ENCODE data around the gene MRTO4. TPM values are rescaled to one million over a fixed set of nuclear protein-coding genes. Genes with fewer than 3 reads are reported as not detected.
A peak's percentile ranks its signal among the peaks of the same experiment; 100 is the strongest.

MRTO4 gene
- polyA plus RNA-seq, 1 of the 3 experiments (the other 2 are of a cell fraction), result 48.4 TPM

DNA sequence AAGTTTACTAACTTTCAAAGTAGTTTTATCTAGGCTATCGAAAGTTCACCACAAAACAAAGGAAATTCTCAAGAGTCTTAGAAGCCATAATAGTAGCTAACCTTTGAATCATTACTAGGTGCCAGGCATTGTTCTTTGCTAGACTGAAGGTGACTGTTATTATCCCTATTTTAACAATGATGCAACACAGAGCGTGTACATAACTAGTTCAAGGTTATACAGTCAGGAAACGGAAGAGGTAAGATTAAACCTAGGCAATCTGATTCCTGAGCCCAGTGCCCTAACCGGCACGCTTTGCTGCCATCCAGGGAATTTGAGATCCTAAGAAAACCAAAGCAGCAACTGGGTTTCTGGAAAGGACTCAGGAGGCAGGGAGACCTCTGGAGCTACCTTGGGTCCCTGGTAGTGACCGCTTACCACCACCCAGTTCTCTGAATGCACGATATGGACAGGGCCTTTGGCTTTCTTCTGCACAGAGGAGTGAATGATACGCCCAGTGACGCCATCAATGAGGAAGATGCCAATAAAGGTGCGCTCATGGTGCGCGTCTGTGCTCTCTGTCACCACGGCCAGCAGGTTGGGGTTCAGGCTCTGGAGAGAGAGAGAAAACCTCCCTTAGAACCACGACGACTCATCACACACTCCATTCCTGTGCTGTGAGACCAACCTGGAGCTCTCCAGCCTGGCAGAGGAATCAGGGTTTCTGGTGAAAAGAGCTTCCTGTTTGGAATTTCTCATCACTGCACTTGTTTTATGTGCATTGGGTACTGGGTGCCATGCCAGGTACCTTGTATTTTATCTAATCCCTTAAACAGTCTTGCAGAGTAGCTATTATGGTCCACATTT, 28.4 kb upstream of the MRTO4 start:
- Histone ChIP-seq H3K4me1 (ENCODE audit: control insufficient read depth in 1 of 2, insufficient read depth in 2 of 2, low read depth in 1 of 2, low read length in 1 of 2) (no peaks in the 10 kb centered on the region), H2AFZ (ENCODE audit: low read depth) (no peak overlapping the region), H3K4me2 (no peak overlapping the region), H3K4me3 (ENCODE audit: low read depth in 2 of 2, low read length in 1 of 2) (no peak overlapping the region), H3F3A (replicated peaks; ENCODE audit: insufficient read depth) (peaks cover 2% of the 10 kb centered on the region), H3K9me2 (no peaks in the 10 kb centered on the region), H3K27me3 (ENCODE audit: insufficient read depth) (no peaks in the 10 kb centered on the region), H3K27ac (ENCODE audit: low read depth in 2 of 2, low read length in 1 of 2) (no peak overlapping the region), H3K9me3 (no peaks in the 10 kb centered on the region), H3K9ac (no peak overlapping the region), H3K79me2 (ENCODE audit: insufficient read depth) (no peaks in the 10 kb centered on the region), H4K20me1 (ENCODE audit: insufficient read depth) (no peaks in the 10 kb centered on the region), H3K36me3 (replicated peaks in 1 of 2; ENCODE audit: control insufficient read depth in 1 of 2, insufficient read depth in 2 of 2, low read length in 1 of 2) (peaks cover 52 to 70% of the 10 kb centered on the region in 2 experiments)
- DNase-seq, result no peak
- ChIA-PET POLR2A (interaction anchor here (0.8 kb wide), 1 partner anchor 13 kb away, joined by 3 read pairs; no protein-coding TSS in a partner anchor), CTCF (interaction anchor here (1.4 to 2.5 kb wide), 2 partner anchors 13 to 18 kb away, joined by 4 to 10 read pairs; partner anchors contain the start of gene UBR4)
- TF ChIP-seq, protein P1, sequence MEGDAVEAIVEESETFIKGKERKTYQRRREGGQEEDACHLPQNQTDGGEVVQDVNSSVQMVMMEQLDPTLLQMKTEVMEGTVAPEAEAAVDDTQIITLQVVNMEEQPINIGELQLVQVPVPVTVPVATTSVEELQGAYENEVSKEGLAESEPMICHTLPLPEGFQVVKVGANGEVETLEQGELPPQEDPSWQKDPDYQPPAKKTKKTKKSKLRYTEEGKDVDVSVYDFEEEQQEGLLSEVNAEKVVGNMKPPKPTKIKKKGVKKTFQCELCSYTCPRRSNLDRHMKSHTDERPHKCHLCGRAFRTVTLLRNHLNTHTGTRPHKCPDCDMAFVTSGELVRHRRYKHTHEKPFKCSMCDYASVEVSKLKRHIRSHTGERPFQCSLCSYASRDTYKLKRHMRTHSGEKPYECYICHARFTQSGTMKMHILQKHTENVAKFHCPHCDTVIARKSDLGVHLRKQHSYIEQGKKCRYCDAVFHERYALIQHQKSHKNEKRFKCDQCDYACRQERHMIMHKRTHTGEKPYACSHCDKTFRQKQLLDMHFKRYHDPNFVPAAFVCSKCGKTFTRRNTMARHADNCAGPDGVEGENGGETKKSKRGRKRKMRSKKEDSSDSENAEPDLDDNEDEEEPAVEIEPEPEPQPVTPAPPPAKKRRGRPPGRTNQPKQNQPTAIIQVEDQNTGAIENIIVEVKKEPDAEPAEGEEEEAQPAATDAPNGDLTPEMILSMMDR (IDR thresholded peaks at IDR 0.05), result no peak
- TF ChIP-seq MEF2A (IDR thresholded peaks at IDR 0.05; ENCODE audit: borderline replicate concordance, low read depth) (no peak), FOSL2 (IDR thresholded peaks at IDR 0.05; ENCODE audit: borderline replicate concordance, low read depth) (peak; percentile 24; the same call in 1 of the 2 replicates), GATA2 (CRISPR knock-in tag; IDR thresholded peaks at IDR 0.05) (no peak), EP300 (IDR thresholded peaks at IDR 0.05; ENCODE audit: borderline replicate concordance in 1 of 2, low read depth in 1 of 2, low read length in 1 of 2) (no peak), CHD2 (IDR thresholded peaks at IDR 0.05; ENCODE audit: low read length, partially characterized antibody) (no peak)
- TF ChIP-seq, protein P2, sequence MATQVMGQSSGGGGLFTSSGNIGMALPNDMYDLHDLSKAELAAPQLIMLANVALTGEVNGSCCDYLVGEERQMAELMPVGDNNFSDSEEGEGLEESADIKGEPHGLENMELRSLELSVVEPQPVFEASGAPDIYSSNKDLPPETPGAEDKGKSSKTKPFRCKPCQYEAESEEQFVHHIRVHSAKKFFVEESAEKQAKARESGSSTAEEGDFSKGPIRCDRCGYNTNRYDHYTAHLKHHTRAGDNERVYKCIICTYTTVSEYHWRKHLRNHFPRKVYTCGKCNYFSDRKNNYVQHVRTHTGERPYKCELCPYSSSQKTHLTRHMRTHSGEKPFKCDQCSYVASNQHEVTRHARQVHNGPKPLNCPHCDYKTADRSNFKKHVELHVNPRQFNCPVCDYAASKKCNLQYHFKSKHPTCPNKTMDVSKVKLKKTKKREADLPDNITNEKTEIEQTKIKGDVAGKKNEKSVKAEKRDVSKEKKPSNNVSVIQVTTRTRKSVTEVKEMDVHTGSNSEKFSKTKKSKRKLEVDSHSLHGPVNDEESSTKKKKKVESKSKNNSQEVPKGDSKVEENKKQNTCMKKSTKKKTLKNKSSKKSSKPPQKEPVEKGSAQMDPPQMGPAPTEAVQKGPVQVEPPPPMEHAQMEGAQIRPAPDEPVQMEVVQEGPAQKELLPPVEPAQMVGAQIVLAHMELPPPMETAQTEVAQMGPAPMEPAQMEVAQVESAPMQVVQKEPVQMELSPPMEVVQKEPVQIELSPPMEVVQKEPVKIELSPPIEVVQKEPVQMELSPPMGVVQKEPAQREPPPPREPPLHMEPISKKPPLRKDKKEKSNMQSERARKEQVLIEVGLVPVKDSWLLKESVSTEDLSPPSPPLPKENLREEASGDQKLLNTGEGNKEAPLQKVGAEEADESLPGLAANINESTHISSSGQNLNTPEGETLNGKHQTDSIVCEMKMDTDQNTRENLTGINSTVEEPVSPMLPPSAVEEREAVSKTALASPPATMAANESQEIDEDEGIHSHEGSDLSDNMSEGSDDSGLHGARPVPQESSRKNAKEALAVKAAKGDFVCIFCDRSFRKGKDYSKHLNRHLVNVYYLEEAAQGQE (IDR thresholded peaks at IDR 0.05; ENCODE audit: low read depth, low read length), result 0 out of 2 replicates have a peak, but pooled peaks have one; percentile 45
- 92% methylated on average over 14 of the region's 15 CpGs for WGBS (ENCODE audit: low lambda C conversion rate)

DNA sequence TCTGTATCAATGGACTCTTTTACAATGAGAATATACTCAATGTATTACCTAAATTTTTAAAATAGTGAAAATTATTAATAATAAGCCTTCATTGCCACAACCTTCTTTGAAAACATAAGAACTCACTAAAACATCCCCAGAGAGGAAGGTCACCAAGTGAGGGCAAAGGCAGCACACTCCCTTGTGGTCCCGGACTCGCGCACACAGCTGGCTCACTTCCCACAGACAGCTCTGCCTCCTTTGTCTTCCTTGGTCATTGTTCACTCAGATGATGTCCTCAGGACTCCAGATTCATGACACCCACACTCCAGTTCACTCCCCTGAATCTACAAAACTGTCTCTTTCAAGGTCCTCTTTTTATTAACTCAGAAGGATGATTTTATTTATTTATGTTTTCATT, 22.4 kb upstream of the MRTO4 start:
- Histone ChIP-seq H3K36me3 (replicated peaks in 1 of 2; ENCODE audit: control insufficient read depth in 1 of 2, insufficient read depth in 2 of 2, low read length in 1 of 2) (peaks cover 42 to 60% of the 10 kb centered on the region in 2 experiments), H3K9me2 (no peaks in the 10 kb centered on the region), H3K4me1 (ENCODE audit: control insufficient read depth in 1 of 2, insufficient read depth in 2 of 2, low read depth in 1 of 2, low read length in 1 of 2) (no peaks in the 10 kb centered on the region), H3K4me2 (no peak overlapping the region), H3K79me2 (ENCODE audit: insufficient read depth) (peaks cover 5% of the 10 kb centered on the region; the same call in 1 of the 2 replicates), H3K9me3 (no peaks in the 10 kb centered on the region), H3K27me3 (ENCODE audit: insufficient read depth) (no peaks in the 10 kb centered on the region), H2AFZ (ENCODE audit: low read depth) (no peak overlapping the region), H3K9ac (no peak overlapping the region), H3K4me3 (ENCODE audit: low read depth in 2 of 2, low read length in 1 of 2) (no peak overlapping the region), H3F3A (replicated peaks; ENCODE audit: insufficient read depth) (no peaks in the 10 kb centered on the region), H3K27ac (ENCODE audit: low read depth in 2 of 2, low read length in 1 of 2) (no peak overlapping the region), H4K20me1 (ENCODE audit: insufficient read depth) (no peaks in the 10 kb centered on the region)
- POLR2A ChIA-PET, result no interaction called here
- DNase-seq, result no peak
- WGBS (ENCODE audit: low lambda C conversion rate), result 100% methylated on average over 3 of the region's 3 CpGs
- CTCF ChIA-PET, result interaction anchor here (1.1 kb wide), 1 partner anchor 12 kb away, joined by 3 read pairs; no protein-coding TSS in a partner anchor
- no peak for TF ChIP-seq ELF1 (IDR thresholded peaks at IDR 0.05)
- no peak for TF ChIP-seq TCF12 (IDR thresholded peaks at IDR 0.05)
- no peak for TF ChIP-seq RXRA (IDR thresholded peaks at IDR 0.05; ENCODE audit: borderline replicate concordance, low read depth)
- no peak for TF ChIP-seq TAF1 (IDR thresholded peaks at IDR 0.05; ENCODE audit: borderline replicate concordance, low read depth, low read length)
- TF ChIP-seq EZH2phosphoT487 (IDR thresholded peaks at IDR 0.05; ENCODE audit: borderline replicate concordance, low read depth), result no peak
- TF ChIP-seq, protein P3, sequence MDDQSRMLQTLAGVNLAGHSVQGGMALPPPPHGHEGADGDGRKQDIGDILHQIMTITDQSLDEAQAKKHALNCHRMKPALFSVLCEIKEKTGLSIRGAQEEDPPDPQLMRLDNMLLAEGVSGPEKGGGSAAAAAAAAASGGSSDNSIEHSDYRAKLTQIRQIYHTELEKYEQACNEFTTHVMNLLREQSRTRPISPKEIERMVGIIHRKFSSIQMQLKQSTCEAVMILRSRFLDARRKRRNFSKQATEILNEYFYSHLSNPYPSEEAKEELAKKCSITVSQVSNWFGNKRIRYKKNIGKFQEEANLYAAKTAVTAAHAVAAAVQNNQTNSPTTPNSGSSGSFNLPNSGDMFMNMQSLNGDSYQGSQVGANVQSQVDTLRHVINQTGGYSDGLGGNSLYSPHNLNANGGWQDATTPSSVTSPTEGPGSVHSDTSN (IDR thresholded peaks at IDR 0.05), result no peak
- no peak for TF ChIP-seq CHD2 (IDR thresholded peaks at IDR 0.05; ENCODE audit: low read length, partially characterized antibody)
- no peak for TF ChIP-seq MEF2A (IDR thresholded peaks at IDR 0.05; ENCODE audit: borderline replicate concordance, low read depth)
- no peak for TF ChIP-seq GABPA (IDR thresholded peaks at IDR 0.05; ENCODE audit: low read depth)
- no peak for TF ChIP-seq RAD21 (IDR thresholded peaks at IDR 0.05; ENCODE audit: low read length)
- no peak for TF ChIP-seq SIN3A (IDR thresholded peaks at IDR 0.05; ENCODE audit: borderline replicate concordance, low read depth, low read length)
- TF ChIP-seq, protein P4, sequence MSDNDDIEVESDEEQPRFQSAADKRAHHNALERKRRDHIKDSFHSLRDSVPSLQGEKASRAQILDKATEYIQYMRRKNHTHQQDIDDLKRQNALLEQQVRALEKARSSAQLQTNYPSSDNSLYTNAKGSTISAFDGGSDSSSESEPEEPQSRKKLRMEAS (IDR thresholded peaks at IDR 0.05; ENCODE audit: low read depth), result no peak
- no peak for TF ChIP-seq TEAD4 (IDR thresholded peaks at IDR 0.05; ENCODE audit: borderline replicate concordance, insufficient read depth)

Data from SK-N-SH (cell line).